HCEC 1CT (cell line): Measurements from ENCODE around the gene MYMK.

Experiments
- DNase-seq: peaks from one replicate; pipeline ENCODE4 v3.0.0-alpha.2; 2017

Gene MYMK

DNA sequence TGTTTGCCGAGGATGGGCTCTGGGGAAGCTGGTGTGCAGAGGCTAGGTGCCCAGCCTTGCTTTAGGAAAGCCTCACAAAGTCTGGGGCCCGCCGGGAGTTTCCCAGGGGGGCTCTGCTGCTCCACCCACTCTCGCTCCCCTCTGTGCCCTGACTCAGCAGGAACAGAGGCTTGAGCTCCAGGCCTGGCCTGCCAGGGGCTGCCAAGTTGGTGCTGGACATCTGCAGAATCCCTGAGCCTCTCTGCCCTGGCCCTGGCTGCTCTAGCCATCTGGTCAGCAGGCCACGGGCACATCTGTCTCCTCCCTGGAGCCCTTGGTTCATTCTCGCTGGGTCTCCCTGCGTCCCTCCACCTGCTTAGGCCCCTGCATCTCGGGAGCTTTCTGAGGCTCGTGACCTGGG lies 9.1 kb upstream of the MYMK start:
- DNase-seq, result no peak

GRCh38 chr9:133532937-133533668 lies 8.3 kb upstream of the MYMK start:
- peak; percentile 10 for DNase-seq

- DNase-seq, result no peak
Measured at GRCh38 chr9:133531293-133531692, 6.5 kb upstream of the MYMK start.

- no peak for DNase-seq
Measured at GRCh38 chr9:133529874-133530273, 5.1 kb upstream of the MYMK start.

- no peak for DNase-seq
Measured at GRCh38 chr9:133529457-133529856, 4.7 kb upstream of the MYMK start.

GRCh38 chr9:133528876-133529241 lies 4.1 kb upstream of the MYMK start:
- no peak for DNase-seq

DNA sequence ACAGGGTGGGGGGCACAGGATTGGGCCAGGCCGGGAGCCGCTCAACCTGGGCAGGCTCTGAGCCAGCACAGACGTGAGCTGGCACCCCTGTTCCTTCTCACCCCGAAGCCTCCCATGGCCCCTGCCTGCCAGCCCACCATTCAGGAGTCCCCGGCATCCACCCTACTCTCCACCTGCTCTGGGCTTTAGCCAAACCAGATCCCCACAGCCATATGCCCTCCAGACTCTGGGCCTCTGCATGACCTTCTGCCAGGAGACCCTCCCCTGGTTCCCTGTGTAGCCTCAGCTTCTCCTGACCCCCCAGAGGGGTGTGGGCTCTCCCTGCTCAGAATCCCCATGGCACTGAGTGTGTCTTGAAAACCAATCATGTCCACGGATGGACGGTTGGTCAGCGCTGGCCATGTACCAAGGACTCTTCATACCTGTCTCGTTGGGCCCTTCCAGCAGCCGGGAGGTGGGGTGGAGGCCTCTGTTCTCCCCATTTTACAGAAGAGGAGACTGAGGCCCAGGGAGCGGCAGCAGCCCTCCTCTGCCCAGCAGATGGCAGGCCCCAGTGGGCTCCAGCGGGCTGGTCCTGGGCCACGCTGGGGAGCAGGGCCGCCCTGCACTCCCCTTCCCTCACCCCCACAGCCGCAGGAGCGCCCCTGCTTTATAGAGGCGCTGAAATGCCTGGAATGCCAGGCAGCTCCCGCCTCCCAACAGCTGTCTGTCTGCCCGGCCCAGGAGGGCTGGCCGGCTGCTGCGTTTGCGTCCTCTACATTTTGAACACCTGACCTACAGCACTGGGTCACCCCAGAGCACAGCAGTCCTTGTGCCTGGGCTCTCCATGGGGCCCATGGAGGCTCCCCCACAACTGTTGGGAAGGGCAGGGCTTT lies 3.5 kb upstream of the MYMK start:
- DNase-seq, result no peak

DNA sequence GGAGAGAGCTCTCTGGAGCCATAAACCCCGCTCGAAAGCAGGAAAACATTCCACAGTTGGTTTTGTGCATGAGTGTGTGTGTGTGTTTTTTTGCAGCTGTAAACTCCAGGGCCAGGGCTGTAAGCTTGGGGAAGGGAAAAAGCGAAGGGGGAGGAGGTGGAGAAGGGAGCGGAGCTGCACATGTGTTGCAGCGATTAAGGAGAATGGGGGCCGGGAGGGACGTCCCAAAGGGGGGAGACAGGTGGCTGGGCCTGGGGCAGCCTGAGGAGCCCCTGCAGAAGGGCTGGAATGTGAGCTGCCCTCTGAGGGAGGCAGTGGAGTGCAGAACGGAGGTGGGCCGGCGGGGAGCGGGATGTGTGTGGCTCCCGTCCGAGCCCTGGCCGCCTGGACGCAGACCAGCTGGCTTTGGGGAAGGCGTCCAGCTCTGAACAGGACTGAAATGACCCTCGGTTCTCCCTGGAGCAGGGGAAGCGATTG lies 2.7 kb upstream of the MYMK start:
- DNase-seq, result no peak

- DNase-seq, result no peak
Measured at GRCh38 chr9:133526721-133527321, 2.1 kb upstream of the MYMK start.

GRCh38 chr9:133525677-133526076 lies 918 bp upstream of the MYMK start:
- DNase-seq, result no peak

GRCh38 chr9:133524146-133524545 lies 613 bp downstream of the MYMK start:
- DNase-seq, result no peak

DNA sequence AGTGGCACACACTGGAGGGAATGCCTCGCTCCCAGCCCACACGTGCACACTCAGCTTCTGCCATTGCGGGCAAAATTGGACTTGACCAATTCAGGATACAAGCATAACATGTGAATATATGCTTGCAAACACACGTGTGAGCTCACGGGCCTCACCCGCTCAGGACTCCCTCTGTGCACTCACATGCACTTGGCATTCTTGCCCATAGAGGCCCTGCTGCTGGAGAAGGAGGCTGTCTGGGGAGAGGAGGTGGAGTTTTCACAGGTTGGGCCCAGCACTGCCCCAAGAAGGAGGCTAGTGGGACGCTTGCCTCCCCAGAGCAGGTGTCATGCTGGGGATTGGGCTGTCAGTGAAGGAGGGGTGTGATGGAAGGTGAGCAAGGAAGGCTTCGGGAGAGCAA lies 1.7 kb downstream of the MYMK start:
- DNase-seq, result no peak

GRCh38 chr9:133522073-133522910 lies 2.5 kb downstream of the MYMK start:
- no peak for DNase-seq

GRCh38 chr9:133521122-133522072 lies 3.4 kb downstream of the MYMK start:
- DNase-seq, result no peak

- no peak for DNase-seq
Measured at GRCh38 chr9:133520121-133520835, 4.5 kb downstream of the MYMK start.

- DNase-seq, result no peak
Measured at GRCh38 chr9:133519693-133520092, 5.1 kb downstream of the MYMK start.

DNA sequence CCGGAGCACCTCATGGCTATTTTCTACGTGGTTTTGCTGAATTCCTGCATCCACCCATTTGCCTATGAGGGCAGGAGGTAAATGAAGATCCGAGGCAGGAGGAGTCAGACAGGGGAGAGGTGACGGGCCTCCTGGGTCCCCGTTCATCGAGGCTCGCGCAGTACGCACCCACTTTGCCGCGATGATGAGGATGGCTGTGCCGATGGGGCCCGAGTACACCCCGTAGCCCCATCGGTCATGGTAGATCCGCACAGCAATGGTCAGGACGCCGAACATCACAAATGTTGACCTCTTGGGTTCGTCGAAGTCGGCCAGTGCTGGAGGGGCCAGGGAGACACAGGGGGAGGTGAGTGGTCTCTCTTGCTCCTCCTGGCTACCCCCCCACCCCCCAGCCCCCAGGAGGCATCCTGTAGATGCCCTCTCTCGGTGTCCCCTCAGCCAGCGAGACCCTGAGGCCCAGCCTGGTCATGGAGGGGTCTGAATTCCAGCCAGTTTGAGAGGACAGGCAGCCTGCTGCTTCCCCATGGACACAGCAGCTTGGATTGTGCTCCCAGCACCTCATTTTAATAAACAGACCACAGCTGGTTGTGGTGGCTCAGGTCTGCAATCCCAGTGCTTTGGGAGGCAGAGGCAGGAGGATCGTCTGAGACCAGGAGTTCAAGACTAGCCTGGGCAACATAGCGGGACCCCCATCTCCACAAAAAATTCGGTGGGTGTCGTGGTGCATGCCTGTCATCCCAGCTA lies 5.9 kb downstream of the MYMK start:
- DNase-seq, result no peak

DNA sequence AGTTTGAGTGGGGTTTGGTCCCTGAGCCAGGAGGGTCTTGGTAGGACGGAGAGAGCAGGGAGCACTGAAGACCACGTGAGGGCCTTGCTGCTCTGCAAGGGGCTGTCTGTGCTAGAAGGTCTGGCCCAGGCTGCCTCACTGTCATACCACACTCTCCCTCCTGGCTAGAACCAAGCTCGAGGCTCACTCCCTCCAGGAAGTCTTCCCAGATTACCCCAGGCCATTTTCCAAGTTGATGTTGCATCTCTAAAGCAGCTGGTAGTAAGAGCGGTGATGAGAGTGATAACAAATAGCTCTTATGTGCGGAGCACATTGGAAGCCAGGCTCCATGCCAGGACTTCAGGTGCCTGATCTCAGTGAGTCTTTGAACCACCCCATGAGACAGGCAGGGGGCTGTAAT lies 6.6 kb downstream of the MYMK start:
- no peak for DNase-seq

DNA sequence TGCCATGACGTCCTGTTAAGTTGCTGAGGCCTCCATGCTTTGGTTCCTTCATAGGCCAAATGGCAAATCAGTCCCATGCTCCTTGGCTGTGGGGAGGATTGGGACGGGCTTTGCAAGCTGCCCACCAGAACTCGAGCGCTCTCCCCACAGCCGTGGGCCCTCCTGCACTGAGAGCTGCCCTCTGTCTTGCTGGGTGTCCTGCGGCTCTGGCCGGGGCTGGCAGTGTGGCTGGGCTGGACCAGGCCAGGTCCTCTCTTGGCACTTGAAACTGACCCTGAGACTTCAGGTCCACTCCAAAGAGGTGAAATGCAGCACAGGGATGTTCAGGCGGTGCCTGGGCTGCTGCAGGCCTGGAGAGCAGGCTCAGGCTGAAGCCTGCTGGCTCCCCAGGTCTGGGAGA lies 7.0 kb downstream of the MYMK start:
- DNase-seq, result no peak

DNA sequence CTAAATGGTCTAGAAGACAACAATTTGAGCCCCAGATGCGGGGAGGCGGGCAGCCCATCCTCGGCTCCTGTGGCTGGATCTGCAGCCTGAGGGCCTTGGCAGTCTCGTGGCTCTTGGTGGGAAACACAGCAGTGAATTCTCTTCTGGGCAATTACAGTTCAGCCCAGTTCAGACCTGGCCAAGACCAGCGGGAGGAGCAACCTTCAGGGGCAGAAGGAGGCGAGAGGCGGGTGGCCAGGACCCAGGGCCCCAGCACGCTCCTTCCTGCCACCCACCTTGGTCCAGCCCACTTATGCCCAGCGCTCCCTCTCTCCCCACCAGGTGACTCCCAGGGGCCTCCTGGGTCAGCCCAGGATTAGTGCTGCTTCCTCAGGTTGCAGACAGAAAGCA lies 7.8 kb downstream of the MYMK start:
- no peak for DNase-seq
